B cell (primary cell): ENCODE measurements around the gene EID2B. TPM values are rescaled to one million over a fixed set of nuclear protein-coding genes. Genes with fewer than 3 reads are reported as not detected.

Experiments
- ATAC-seq: fragments of 200-7000 bp; cut with Tn5 transposase; one replicate; pipeline ENCODE4 v1.10.0; 2021; ENCODE audit warnings: low read depth, mild to moderate bottlenecking, moderate number of reproducible peaks, moderate library complexity
- CTCF ChIA-PET: fragments of 350-600 bp; sonication (Branson Sonifier 250); formaldehyde crosslinking; loops from one replicate; lab custom pipeline; 2021; ENCODE audit warnings: antibody characterized with exemption, inconsistent platforms; lab: Charles Lee
- POLR2A ChIA-PET: fragments of 350-600 bp; sonication (Branson Sonifier 250); formaldehyde crosslinking; loops from one replicate; lab custom pipeline; 2021; ENCODE audit warnings: antibody characterized with exemption; lab: Charles Lee
- DNase-seq: peaks from one replicate; pipeline ENCODE4 v3.0.0; 2013
- H2AFZ ChIP-seq: 2 replicates; pipeline ENCODE4 v1.6.1; 2012; ENCODE audit warnings: mild to moderate bottlenecking, low read depth, low read length; ENCODE audit not compliant: insufficient read depth, poor library complexity, severe bottlenecking
- H3K27ac ChIP-seq, 2 donors: 1 replicate in 1 of 2; 2 replicates in 1 of 2; pipeline ENCODE4 v1.5.1; 2012 to 2013; ENCODE audit warnings: low read length in 2 of 2, mild to moderate bottlenecking in 2 of 2, moderate library complexity in 1 of 2
- H3K27me3 ChIP-seq, 4 experiments: fragments of 200-600 bp in 1 of 4; sonication (generic) in 1 of 4; replicated peaks in 1 of 4; 1 replicate in 2 of 4; 2 replicates in 2 of 4; pipeline versions ENCODE4 v1.6.1 to v1.7.0; 2013 to 2016; ENCODE audit warnings: low read length in 3 of 4, mild to moderate bottlenecking in 2 of 4, mixed read lengths in 1 of 4, moderate library complexity in 1 of 4; ENCODE audit not compliant: insufficient read depth in 4 of 4, control insufficient read depth in 3 of 4; ENCODE audit errors: control extremely low read depth in 1 of 4
- H3K36me3 ChIP-seq, 2 experiments: replicated peaks in 1 of 2; 1 replicate in 1 of 2; 2 replicates in 1 of 2; pipeline versions ENCODE4 v1.6.1 to v1.7.1; 2013; ENCODE audit warnings: low read length in 1 of 2; ENCODE audit not compliant: insufficient read depth in 2 of 2, control insufficient read depth in 1 of 2; ENCODE audit errors: control extremely low read depth in 1 of 2, extremely low read depth in 1 of 2
- H3K4me1 ChIP-seq, 2 donors: fragments of 200-600 bp in 1 of 2; sonication (generic) in 1 of 2; 1 replicate in 1 of 2; 2 replicates in 1 of 2; pipeline versions ENCODE4 v1.5.1 to v1.6.1; 2013 to 2017; ENCODE audit warnings: low read length in 2 of 2; ENCODE audit not compliant: control insufficient read depth in 2 of 2, insufficient read depth in 2 of 2
- H3K4me2 ChIP-seq: replicated peaks from 2 replicates; pipeline ENCODE3; 2012; ENCODE audit warnings: mild to moderate bottlenecking, low read depth, low read length; ENCODE audit not compliant: poor library complexity, severe bottlenecking
- H3K4me3 ChIP-seq, 5 experiments: fragments of 200-600 bp in 1 of 5; sonication (generic) in 1 of 5; 1 replicate in 3 of 5; 2 replicates in 2 of 5; pipeline versions ENCODE4 v1.5.1 to v1.7.0; 2011 to 2016; ENCODE audit warnings: low read length in 4 of 5, mild to moderate bottlenecking in 4 of 5, low read depth in 2 of 5, control low read depth in 1 of 5, moderate library complexity in 1 of 5; ENCODE audit not compliant: insufficient read depth in 1 of 5; ENCODE audit errors: control extremely low read depth in 1 of 5, extremely low read depth in 1 of 5
- H3K79me2 ChIP-seq: fragments of 200-600 bp; sonication (generic); one replicate; pipeline ENCODE4 v1.6.0; 2016; ENCODE audit warnings: low read length; ENCODE audit not compliant: control insufficient read depth, insufficient read depth
- H3K9ac ChIP-seq: fragments of 200-600 bp; sonication (generic); 2 replicates; pipeline ENCODE4 v1.6.1; 2017; ENCODE audit warnings: mild to moderate bottlenecking, low read length, moderate library complexity
- H3K9me3 ChIP-seq, 3 donors: one replicate each; pipeline versions ENCODE4 v1.6.1 to v1.7.1; 2013; ENCODE audit warnings: low read length in 2 of 3; ENCODE audit not compliant: control insufficient read depth in 2 of 3, insufficient read depth in 1 of 3; ENCODE audit errors: control extremely low read depth in 1 of 3
- H4K20me1 ChIP-seq: 2 replicates; pipeline ENCODE4 v1.6.0; 2012; ENCODE audit warnings: mild to moderate bottlenecking, low read length; ENCODE audit not compliant: insufficient read depth, control insufficient read depth, poor library complexity, severe bottlenecking
- H3K27ac Mint-ChIP-seq: one replicate; pipeline ENCODE4 v1.8.0; 2021; ENCODE audit warnings: mixed read lengths
- H3K27me3 Mint-ChIP-seq: one replicate; pipeline ENCODE4 v1.8.0; 2021; ENCODE audit warnings: mixed read lengths
- H3K4me1 Mint-ChIP-seq: one replicate; pipeline ENCODE4 v1.8.0; 2021; ENCODE audit warnings: mixed read lengths
- H3K4me3 Mint-ChIP-seq: one replicate; pipeline ENCODE4 v1.8.0; 2021; ENCODE audit warnings: mixed read lengths
- H3K9me3 Mint-ChIP-seq: one replicate; pipeline ENCODE4 v1.8.0; 2022; ENCODE audit warnings: mixed read lengths; ENCODE audit not compliant: insufficient read depth
- EZH2 ChIP-seq: IDR thresholded peaks from 2 replicates; pipeline ENCODE4 v1.6.1; 2012; ENCODE audit warnings: borderline replicate concordance, low read depth, mild to moderate bottlenecking, moderate library complexity, low read length; ENCODE audit not compliant: insufficient read depth, poor library complexity, severe bottlenecking
- WGBS: methylation state at CpG from one replicate; pipeline ENCODE4 v1.1.5; 2013; ENCODE audit warnings: missing lambda C conversion rate; ENCODE audit not compliant: insufficient coverage; 5-methylcytosine and 5-hydroxymethylcytosine counted together
- intact Hi-C: fragments of 100-400 bp; cut with micrococcal nuclease; formaldehyde crosslinking; loops from one replicate; pipeline ENCODE4 v1.10.0; 2022
- polyA plus RNA-seq: library from polyadenylated mRNA; depleted of rRNA; stranded (reverse); fragments of >200 nt; gene quantifications from 2 replicates; pipeline ENCODE4 v1.2.3, GENCODE V29; 2012
- total RNA-seq, 2 donors: library from RNA; stranded (reverse); fragments of 120-200 nt in 1 of 2; gene quantifications; 1 replicate in 1 of 2; 2 replicates in 1 of 2; pipeline versions ENCODE4 v1.2.3 to v1.2.4, GENCODE V29; 2013 to 2022
- TF ChIP-seq, protein P1 (sequence below): fragments of 200-600 bp; IDR thresholded peaks from one replicate; pipeline ENCODE4 v1.8.0; 2022; ENCODE audit warnings: antibody characterized with exemption, mild to moderate bottlenecking

Gene EID2B
- total and polyA plus RNA-seq, 2 donors (not counting 1 experiment from before 2014, with no cell fraction given): 3.0 to 6.0 TPM

DNA sequence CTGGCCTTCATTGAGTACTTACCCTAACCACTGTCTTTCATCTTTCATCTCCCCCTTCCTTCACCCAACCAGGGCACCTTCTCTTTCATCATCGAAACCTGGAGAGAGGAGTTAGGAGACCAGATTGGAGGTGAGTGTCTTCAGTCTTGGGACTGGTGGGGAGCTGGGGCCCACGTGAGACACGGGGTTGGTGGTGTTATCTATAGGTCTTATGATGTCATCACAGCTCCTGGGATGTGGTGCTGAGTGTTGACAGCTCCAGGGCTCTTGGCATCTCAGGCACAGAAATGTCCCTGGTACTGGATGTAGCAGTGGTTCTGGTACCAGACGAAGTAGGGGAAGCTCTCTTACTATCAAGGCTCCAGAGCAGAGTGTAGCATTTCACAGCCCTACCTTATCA is 32.1 kb downstream of the EID2B start:
- Histone ChIP-seq H3K27ac (no peak overlapping the region), H3K9ac (no peak overlapping the region), H3K4me1 (peaks cover 27 to 31% of the 10 kb centered on the region in 2 donors), H3K4me2 (no peak overlapping the region), H2AFZ (no peak overlapping the region), H4K20me1 (no peaks in the 10 kb centered on the region), H3K27me3 (peaks cover 0 to 70% (median 30%) of the 10 kb centered on the region in 4 experiments), H3K9me3 (peaks cover 0 to 11% (median 0%) of the 10 kb centered on the region in 3 donors), H3K4me3 (no peak overlapping the region), H3K36me3 (no peaks in the 10 kb centered on the region), H3K79me2 (no peaks in the 10 kb centered on the region)
- Mint-ChIP-seq H3K27ac (no peak overlapping the region), H3K4me3 (peak overlapping the region; percentile 64), H3K9me3 (no peaks in the 10 kb centered on the region), H3K27me3 (peaks cover 45% of the 10 kb centered on the region), H3K4me1 (peaks cover 25% of the 10 kb centered on the region)
- ATAC-seq (no peak), DNase-seq (no peak)
- intact Hi-C loops: no loop called here
- ChIA-PET POLR2A (interaction anchor here (0.5 kb wide), 1 partner anchor 16 kb away, joined by 4 read pairs; no protein-coding TSS in a partner anchor), CTCF (interaction anchor here (0.6 to 2.4 kb wide), 5 partner anchors 26 to 293 kb away, joined by 3 to 9 read pairs (median 4); partner anchors contain the start of gene EID2B)
- TF ChIP-seq, protein P1, sequence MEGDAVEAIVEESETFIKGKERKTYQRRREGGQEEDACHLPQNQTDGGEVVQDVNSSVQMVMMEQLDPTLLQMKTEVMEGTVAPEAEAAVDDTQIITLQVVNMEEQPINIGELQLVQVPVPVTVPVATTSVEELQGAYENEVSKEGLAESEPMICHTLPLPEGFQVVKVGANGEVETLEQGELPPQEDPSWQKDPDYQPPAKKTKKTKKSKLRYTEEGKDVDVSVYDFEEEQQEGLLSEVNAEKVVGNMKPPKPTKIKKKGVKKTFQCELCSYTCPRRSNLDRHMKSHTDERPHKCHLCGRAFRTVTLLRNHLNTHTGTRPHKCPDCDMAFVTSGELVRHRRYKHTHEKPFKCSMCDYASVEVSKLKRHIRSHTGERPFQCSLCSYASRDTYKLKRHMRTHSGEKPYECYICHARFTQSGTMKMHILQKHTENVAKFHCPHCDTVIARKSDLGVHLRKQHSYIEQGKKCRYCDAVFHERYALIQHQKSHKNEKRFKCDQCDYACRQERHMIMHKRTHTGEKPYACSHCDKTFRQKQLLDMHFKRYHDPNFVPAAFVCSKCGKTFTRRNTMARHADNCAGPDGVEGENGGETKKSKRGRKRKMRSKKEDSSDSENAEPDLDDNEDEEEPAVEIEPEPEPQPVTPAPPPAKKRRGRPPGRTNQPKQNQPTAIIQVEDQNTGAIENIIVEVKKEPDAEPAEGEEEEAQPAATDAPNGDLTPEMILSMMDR: no peak
- TF ChIP-seq EZH2: no peak
- 40% methylated on average over 2 of the region's 4 CpGs for WGBS

DNA sequence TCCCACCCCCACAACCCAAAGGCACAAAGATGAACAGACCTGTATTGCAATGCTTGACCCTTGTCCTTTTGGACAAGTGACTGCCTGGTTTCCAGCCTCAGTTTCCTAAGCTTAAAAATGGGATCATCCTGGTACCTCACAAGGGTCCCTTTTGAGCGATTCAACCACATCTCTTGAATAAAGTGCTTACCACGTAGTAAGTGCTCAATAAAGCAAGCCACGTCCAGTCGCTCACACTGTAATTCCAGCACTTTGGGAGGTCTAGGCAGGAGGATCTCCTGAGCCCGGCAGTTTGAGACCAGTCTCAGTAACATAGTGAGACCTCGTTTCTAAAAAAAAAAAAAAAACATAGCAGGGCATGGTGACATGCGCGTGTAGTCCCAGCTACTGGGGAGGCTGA is 32.7 kb downstream of the EID2B start:
- peaks cover 27 to 31% of the 10 kb centered on the region in 2 donors for H3K4me1 ChIP-seq
- H3K27ac ChIP-seq: no peak overlapping the region
- peaks cover 0 to 11% (median 0%) of the 10 kb centered on the region in 3 donors for H3K9me3 ChIP-seq
- no peaks in the 10 kb centered on the region for H4K20me1 ChIP-seq
- no peak overlapping the region for H2AFZ ChIP-seq
- no peak for ATAC-seq
- H3K9ac ChIP-seq: peak overlapping the region; percentile 62
- peak overlapping the region; percentile 96 for H3K4me2 ChIP-seq
- Mint-ChIP-seq H3K9me3 (no peaks in the 10 kb centered on the region), H3K27me3 (peaks cover 44% of the 10 kb centered on the region), H3K27ac (no peak overlapping the region), H3K4me3 (peak overlapping the region; percentile 85), H3K4me1 (peaks cover 25% of the 10 kb centered on the region)
- H3K36me3 ChIP-seq: no peaks in the 10 kb centered on the region
- CTCF ChIA-PET: interaction anchor here (0.8 to 2.4 kb wide), 4 partner anchors 25 to 153 kb away, joined by 3 to 9 read pairs (median 6); partner anchors contain the start of gene EID2B
- POLR2A ChIA-PET: no interaction called here
- DNase-seq: no peak
- TF ChIP-seq, protein P1: no peak
- TF ChIP-seq EZH2: peak; percentile 11
- 70% methylated on average over 6 of the region's 8 CpGs for WGBS
- H3K4me3 ChIP-seq: no peak overlapping the region
- H3K79me2 ChIP-seq: no peaks in the 10 kb centered on the region
- H3K27me3 ChIP-seq: peaks cover 0 to 64% (median 30%) of the 10 kb centered on the region in 4 experiments
- intact Hi-C loops: loop anchor here (2.0 kb wide), 2 partner anchors 19 to 33 kb away; partner anchors contain the start of genes EID2B and TIMM50
